ENCODE data around the gene CAMK2B.

The CAMK2B gene

GRCh38 chr7:44368885-44369284, 43.5 kb upstream of the CAMK2B start:
- no peak for TF ChIP-seq CTCF (conservative IDR thresholded peaks at IDR 0.05; ENCODE audit: low read depth, low read length)
- Histone ChIP-seq H3K36me3 (ENCODE audit: insufficient read depth) (no peaks in the 10 kb centered on the region), H3K4me2 (no peak overlapping the region), H3K27ac (no peak overlapping the region), H2AFZ (ENCODE audit: low read depth) (no peak overlapping the region), H4K20me1 (ENCODE audit: insufficient read depth) (no peaks in the 10 kb centered on the region), H3K79me2 (ENCODE audit: insufficient read depth, low read depth) (no peaks in the 10 kb centered on the region), H3K27me3 (ENCODE audit: insufficient read depth, low read depth) (no peaks in the 10 kb centered on the region), H3K4me3 (IDR thresholded peaks at IDR 0.05; ENCODE audit: insufficient read depth, low read depth, low read length) (no peak overlapping the region), H3K9ac (no peak overlapping the region), H3K4me1 (ENCODE audit: low read depth, poor library complexity, severe bottlenecking) (peaks cover 24% of the 10 kb centered on the region)

DNA sequence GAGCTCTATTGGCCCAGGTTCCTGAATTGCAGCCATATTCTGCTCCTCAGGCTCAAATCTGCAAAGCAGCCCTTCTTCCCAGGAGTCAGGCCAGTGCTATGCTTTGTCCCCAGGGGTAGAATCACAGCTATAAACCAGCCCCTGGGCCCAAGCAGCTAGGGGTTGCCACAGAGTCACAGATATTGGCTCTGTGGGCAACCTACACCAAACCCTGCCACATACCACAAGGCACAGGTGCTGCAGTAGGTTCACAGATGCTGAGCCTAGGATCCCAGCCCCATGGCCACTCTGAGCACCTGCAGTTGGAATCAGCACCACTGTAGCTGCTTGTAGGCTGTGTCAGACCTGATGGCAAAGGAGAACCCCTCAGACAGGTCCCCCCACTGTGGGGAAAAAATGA, 43.1 kb upstream of the CAMK2B start:
- H3K9ac ChIP-seq: no peak overlapping the region
- H3K27ac ChIP-seq: no peak overlapping the region
- peaks cover 24% of the 10 kb centered on the region for H3K4me1 ChIP-seq (ENCODE audit: low read depth, poor library complexity, severe bottlenecking)
- no peak overlapping the region for H3K4me3 ChIP-seq (IDR thresholded peaks at IDR 0.05; ENCODE audit: insufficient read depth, low read depth, low read length)
- H3K36me3 ChIP-seq (ENCODE audit: insufficient read depth): no peaks in the 10 kb centered on the region
- TF ChIP-seq CTCF (conservative IDR thresholded peaks at IDR 0.05; ENCODE audit: low read depth, low read length): no peak
- no peak overlapping the region for H3K4me2 ChIP-seq
- H3K79me2 ChIP-seq (ENCODE audit: insufficient read depth, low read depth): no peaks in the 10 kb centered on the region
- no peaks in the 10 kb centered on the region for H3K27me3 ChIP-seq (ENCODE audit: insufficient read depth, low read depth)
- H2AFZ ChIP-seq (ENCODE audit: low read depth): no peak overlapping the region
- no peaks in the 10 kb centered on the region for H4K20me1 ChIP-seq (ENCODE audit: insufficient read depth)

DNA sequence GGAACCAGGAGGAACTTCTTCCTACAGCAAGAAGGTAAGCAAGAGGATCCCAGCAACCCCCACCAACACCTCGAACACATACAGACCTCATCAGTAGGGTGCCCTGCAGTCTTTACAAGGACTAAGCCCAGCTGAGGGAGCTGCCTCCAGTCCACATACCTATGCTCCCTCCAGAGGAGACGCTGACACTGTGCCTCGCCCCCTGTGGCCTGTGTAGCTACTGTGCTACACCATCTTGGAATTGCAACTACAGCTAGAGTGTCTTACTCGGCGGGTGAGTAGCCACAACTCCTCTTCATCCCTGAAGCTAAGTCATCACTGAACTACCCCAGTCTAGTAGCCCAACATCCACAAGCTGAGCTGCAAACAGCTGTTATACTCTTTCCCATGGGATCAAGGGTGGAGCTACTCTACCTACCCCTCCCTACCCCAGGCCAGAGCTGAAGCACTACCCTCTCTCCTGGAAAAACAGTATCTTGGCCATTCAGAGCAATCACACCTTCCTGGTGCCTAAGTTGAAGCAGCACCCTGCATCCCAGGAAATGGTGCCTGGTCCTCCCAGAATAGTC, 42.2 kb upstream of the CAMK2B start:
- H4K20me1 ChIP-seq (ENCODE audit: insufficient read depth): no peaks in the 10 kb centered on the region
- H3K36me3 ChIP-seq (ENCODE audit: insufficient read depth): no peaks in the 10 kb centered on the region
- no peak overlapping the region for H3K9ac ChIP-seq
- peaks cover 24% of the 10 kb centered on the region for H3K4me1 ChIP-seq (ENCODE audit: low read depth, poor library complexity, severe bottlenecking)
- no peak overlapping the region for H3K4me2 ChIP-seq
- H3K79me2 ChIP-seq (ENCODE audit: insufficient read depth, low read depth): no peaks in the 10 kb centered on the region
- no peak overlapping the region for H3K4me3 ChIP-seq (IDR thresholded peaks at IDR 0.05; ENCODE audit: insufficient read depth, low read depth, low read length)
- no peak overlapping the region for H2AFZ ChIP-seq (ENCODE audit: low read depth)
- no peaks in the 10 kb centered on the region for H3K27me3 ChIP-seq (ENCODE audit: insufficient read depth, low read depth)
- no peak for TF ChIP-seq CTCF (conservative IDR thresholded peaks at IDR 0.05; ENCODE audit: low read depth, low read length)
- H3K27ac ChIP-seq: no peak overlapping the region

- H3K9ac ChIP-seq: no peak overlapping the region
- TF ChIP-seq CTCF (conservative IDR thresholded peaks at IDR 0.05; ENCODE audit: low read depth, low read length): no peak
- no peak overlapping the region for H3K27ac ChIP-seq
- no peak overlapping the region for H2AFZ ChIP-seq (ENCODE audit: low read depth)
- H3K27me3 ChIP-seq (ENCODE audit: insufficient read depth, low read depth): no peaks in the 10 kb centered on the region
- no peaks in the 10 kb centered on the region for H4K20me1 ChIP-seq (ENCODE audit: insufficient read depth)
- H3K36me3 ChIP-seq (ENCODE audit: insufficient read depth): no peaks in the 10 kb centered on the region
- H3K4me2 ChIP-seq: no peak overlapping the region
- no peak overlapping the region for H3K4me3 ChIP-seq (IDR thresholded peaks at IDR 0.05; ENCODE audit: insufficient read depth, low read depth, low read length)
- H3K79me2 ChIP-seq (ENCODE audit: insufficient read depth, low read depth): no peaks in the 10 kb centered on the region
- peaks cover 24% of the 10 kb centered on the region for H3K4me1 ChIP-seq (ENCODE audit: low read depth, poor library complexity, severe bottlenecking)
Measured at GRCh38 chr7:44366986-44367385, 41.6 kb upstream of the CAMK2B start.
